CD8-positive, alpha-beta memory T cell (primary cell): Measurements from ENCODE around the gene SSBP3. TPM values are rescaled to one million over a fixed set of nuclear protein-coding genes. Genes with fewer than 3 reads are reported as not detected.

Source experiments
- CTCF ChIA-PET: fragments of 350-600 bp; sonication (Branson Sonifier 250); formaldehyde crosslinking; loops from one replicate; lab custom pipeline; 2021; ENCODE audit warnings: antibody characterized with exemption; lab: Charles Lee
- POLR2A ChIA-PET: fragments of 350-600 bp; sonication (Branson Sonifier 250); formaldehyde crosslinking; loops from one replicate; lab custom pipeline; 2021; ENCODE audit warnings: antibody characterized with exemption; lab: Charles Lee
- DNase-seq, 5 donors: peaks; one replicate each; pipeline versions ENCODE4 v3.0.0 to v3.0.0-alpha.2; 2020 to 2022; ENCODE audit warnings: mixed read lengths in 1 of 5
- H3K27ac ChIP-seq: one replicate; pipeline ENCODE4 v1.7.0; 2013; ENCODE audit warnings: low read depth, mild to moderate bottlenecking, low read length, moderate library complexity
- H3K27me3 ChIP-seq: 2 replicates; pipeline ENCODE4 v1.7.0; 2013; ENCODE audit warnings: low read length, mild to moderate bottlenecking; ENCODE audit not compliant: insufficient read depth, poor library complexity, severe bottlenecking
- H3K36me3 ChIP-seq: 2 replicates; pipeline ENCODE4 v1.7.0; 2013; ENCODE audit warnings: mild to moderate bottlenecking, low read length, moderate library complexity; ENCODE audit not compliant: insufficient read depth
- H3K4me1 ChIP-seq: 2 replicates; pipeline ENCODE4 v1.7.0; 2013; ENCODE audit warnings: mild to moderate bottlenecking, low read length, moderate library complexity; ENCODE audit not compliant: insufficient read depth
- H3K4me3 ChIP-seq: 2 replicates; pipeline ENCODE4 v1.7.0; 2013; ENCODE audit warnings: mild to moderate bottlenecking, low read length
- H3K9me3 ChIP-seq: 2 replicates; pipeline ENCODE4 v1.7.0; 2013; ENCODE audit warnings: mild to moderate bottlenecking, low read length
- H3K27ac Mint-ChIP-seq, 8 donors: one replicate each; pipeline ENCODE4 v1.8.0; 2020 to 2021; ENCODE audit warnings: mixed read lengths in 8 of 8, mild to moderate bottlenecking in 6 of 8, inconsistent platforms in 3 of 8, moderate library complexity in 3 of 8
- H3K27me3 Mint-ChIP-seq, 2 donors: one replicate each; pipeline ENCODE4 v1.8.0; 2020 to 2021; ENCODE audit warnings: mixed read lengths in 2 of 2, mild to moderate bottlenecking in 1 of 2, moderate library complexity in 1 of 2
- H3K36me3 Mint-ChIP-seq, 3 donors: one replicate each; pipeline ENCODE4 v1.8.0; 2020 to 2021; ENCODE audit warnings: mixed read lengths in 3 of 3, inconsistent platforms in 1 of 3, mild to moderate bottlenecking in 1 of 3
- H3K4me1 Mint-ChIP-seq, 3 donors: one replicate each; pipeline ENCODE4 v1.8.0; 2020 to 2021; ENCODE audit warnings: mixed read lengths in 3 of 3, inconsistent platforms in 1 of 3, mild to moderate bottlenecking in 1 of 3
- H3K4me3 Mint-ChIP-seq, 7 donors: one replicate each; pipeline ENCODE4 v1.8.0; 2020 to 2021; ENCODE audit warnings: mixed read lengths in 7 of 7, mild to moderate bottlenecking in 6 of 7, moderate library complexity in 4 of 7, inconsistent platforms in 2 of 7
- H3K9me3 Mint-ChIP-seq, 5 donors: one replicate each; pipeline ENCODE4 v1.8.0; 2020 to 2022; ENCODE audit warnings: mixed read lengths in 5 of 5, mild to moderate bottlenecking in 3 of 5, moderate library complexity in 2 of 5, inconsistent platforms in 1 of 5
- polyA plus RNA-seq: library from polyadenylated mRNA; unstranded; fragments of 300-500 nt; fragmentation: Illumina TruSeq; gene quantifications from one replicate; pipeline ENCODE4 v1.2.3, GENCODE V29; 2021
- total RNA-seq, 2 experiments: library from RNA; stranded (reverse); gene quantifications; one replicate each; pipeline ENCODE4 v1.2.3, GENCODE V29; 2021

The SSBP3 gene
- total and polyA plus RNA-seq, 3 experiments from 2014 or later: 17.6 to 52.7 (median 41.6) TPM

DNA sequence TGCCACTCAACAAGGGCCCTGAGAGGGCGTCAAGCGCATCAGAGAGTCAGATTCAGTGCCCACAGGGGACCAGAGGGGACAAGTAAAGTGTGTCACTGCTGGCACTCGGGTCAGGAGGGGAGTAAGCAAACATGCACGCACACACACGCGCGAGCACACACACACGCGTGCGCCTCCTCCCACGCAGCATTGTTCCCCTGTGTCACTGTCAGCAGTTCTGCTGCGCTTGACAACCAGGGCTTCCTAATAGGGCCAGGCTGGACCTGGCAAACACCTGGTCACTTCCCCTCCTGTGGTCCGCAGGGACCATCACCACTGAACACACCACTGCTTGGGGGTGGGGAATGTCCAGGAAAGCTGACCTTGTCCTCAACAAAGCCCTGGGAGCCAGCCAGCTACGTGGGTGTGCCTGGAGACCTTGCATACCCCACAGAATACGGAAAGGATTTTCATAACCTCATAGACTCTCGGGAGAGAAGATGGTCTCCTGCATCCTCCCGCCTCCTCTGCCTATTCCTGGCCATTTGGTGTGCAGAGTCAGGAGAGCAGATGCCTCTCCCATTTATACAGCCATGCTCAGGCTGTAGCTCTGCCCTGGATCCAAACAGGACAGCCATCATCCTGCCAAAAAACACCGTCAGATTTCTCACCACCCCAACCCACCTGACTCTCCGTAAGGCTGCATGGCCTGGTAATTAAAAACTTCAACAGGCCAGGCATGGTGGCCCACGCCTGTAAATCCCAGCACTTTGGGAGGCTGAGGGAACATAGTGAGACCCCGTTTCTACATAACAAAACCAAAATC is 73.2 kb downstream of the SSBP3 start:
- Histone ChIP-seq H3K4me3 (no peak overlapping the region), H3K27me3 (no peaks in the 10 kb centered on the region), H3K36me3 (no peaks in the 10 kb centered on the region), H3K27ac (no peak overlapping the region), H3K9me3 (no peaks in the 10 kb centered on the region), H3K4me1 (peaks cover 22% of the 10 kb centered on the region)
- ChIA-PET POLR2A (no interaction called here), CTCF (no interaction called here)
- Mint-ChIP-seq H3K4me1 (peaks cover 48 to 85% (median 57%) of the 10 kb centered on the region in 3 donors), H3K27me3 (no peaks in the 10 kb centered on the region), H3K9me3 (no peaks in the 10 kb centered on the region), H3K27ac (peak overlapping the region in 2 of 8 donors; percentile 36 to 46), H3K4me3 (no peak overlapping the region), H3K36me3 (peaks cover 0 to 20% (median 3%) of the 10 kb centered on the region in 3 donors)
- DNase-seq: no peak

DNA sequence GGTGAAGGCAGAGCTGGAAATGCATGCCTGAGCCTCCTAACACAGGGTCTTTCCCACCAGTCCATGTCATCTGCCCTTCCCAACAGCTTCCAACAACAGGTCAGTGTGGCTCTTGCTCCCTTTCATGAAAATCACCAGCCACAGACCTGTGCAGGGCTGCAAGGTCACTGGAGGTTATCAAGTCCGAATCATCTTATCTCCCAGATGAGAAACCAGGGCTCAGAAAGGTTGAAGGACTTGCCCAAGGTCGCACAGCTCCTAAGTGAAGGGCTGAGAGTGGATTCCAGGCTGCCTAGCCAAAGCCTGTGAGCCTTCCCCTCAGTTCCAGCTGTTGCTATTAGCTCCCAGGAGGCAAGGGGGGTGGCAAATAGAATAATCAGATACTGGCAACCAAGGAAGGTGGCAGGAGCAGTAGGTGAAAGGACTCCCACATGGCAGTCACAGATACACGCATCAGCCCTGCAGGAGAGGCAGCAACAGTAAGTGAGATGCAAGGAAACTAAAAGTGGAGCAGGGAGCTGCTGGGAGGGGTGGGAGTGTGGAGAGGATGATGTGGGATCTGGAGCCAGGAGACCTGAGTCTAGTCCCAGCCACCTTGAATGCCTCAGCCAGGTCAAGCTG is 74.2 kb downstream of the SSBP3 start:
- Histone ChIP-seq H3K4me3 (no peak overlapping the region), H3K27me3 (no peaks in the 10 kb centered on the region), H3K36me3 (no peaks in the 10 kb centered on the region), H3K9me3 (no peaks in the 10 kb centered on the region), H3K27ac (no peak overlapping the region), H3K4me1 (peaks cover 25% of the 10 kb centered on the region)
- Mint-ChIP-seq H3K4me3 (no peak overlapping the region), H3K9me3 (no peaks in the 10 kb centered on the region), H3K36me3 (peaks cover 0 to 22% (median 3%) of the 10 kb centered on the region in 3 donors), H3K27me3 (no peaks in the 10 kb centered on the region), H3K4me1 (peaks cover 57 to 93% (median 64%) of the 10 kb centered on the region in 3 donors), H3K27ac (peak overlapping the region in 1 of 8 donors; percentile 0)
- no peak for DNase-seq
- ChIA-PET CTCF (no interaction called here), POLR2A (no interaction called here)

DNA sequence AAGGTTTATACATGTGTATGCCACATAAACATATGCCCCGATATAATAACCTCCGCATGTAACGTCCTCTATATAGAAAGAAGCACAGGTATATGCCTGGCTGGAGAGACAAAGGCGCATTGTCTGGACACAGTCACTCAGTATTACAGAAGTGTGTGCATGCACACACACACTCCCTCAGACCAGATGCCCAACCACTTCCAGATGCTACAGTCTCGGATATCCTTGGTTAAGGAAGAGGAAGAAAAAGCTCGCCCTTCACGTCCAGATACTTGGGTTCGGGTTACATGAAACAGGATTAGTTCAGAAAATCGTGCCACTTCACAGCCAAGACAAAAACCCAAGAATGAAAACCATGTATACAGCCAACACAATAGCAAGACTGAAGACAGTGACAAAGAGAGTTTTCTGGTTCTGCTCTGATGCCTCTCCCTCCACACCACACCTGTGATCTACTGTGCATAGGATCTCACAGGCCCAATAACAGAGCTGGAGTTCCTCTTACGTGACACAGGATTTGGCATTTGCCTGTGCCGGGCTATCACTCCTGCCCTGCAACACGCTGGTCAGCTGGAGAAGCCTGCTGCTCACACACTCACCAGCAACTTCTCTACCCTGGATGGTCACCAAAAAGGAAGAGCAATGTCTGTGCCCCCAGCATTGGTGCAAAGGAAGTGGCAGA is 75.0 kb downstream of the SSBP3 start:
- CTCF ChIA-PET: no interaction called here
- no peaks in the 10 kb centered on the region for H3K27me3 Mint-ChIP-seq
- Histone ChIP-seq H3K36me3 (no peaks in the 10 kb centered on the region), H3K27ac (no peak overlapping the region), H3K27me3 (no peaks in the 10 kb centered on the region), H3K4me1 (peaks cover 26% of the 10 kb centered on the region), H3K9me3 (no peaks in the 10 kb centered on the region), H3K4me3 (no peak overlapping the region)
- H3K27ac Mint-ChIP-seq: peak overlapping the region in 4 of 8 donors; percentile 0 to 58 (median 44)
- no peaks in the 10 kb centered on the region for H3K9me3 Mint-ChIP-seq
- peaks cover 65 to 94% (median 71%) of the 10 kb centered on the region in 3 donors for H3K4me1 Mint-ChIP-seq
- peak overlapping the region in 1 of 7 donors; percentile 29 for H3K4me3 Mint-ChIP-seq
- H3K36me3 Mint-ChIP-seq: peaks cover 0 to 21% (median 3%) of the 10 kb centered on the region in 3 donors
- no peak for DNase-seq
- POLR2A ChIA-PET: no interaction called here

DNA sequence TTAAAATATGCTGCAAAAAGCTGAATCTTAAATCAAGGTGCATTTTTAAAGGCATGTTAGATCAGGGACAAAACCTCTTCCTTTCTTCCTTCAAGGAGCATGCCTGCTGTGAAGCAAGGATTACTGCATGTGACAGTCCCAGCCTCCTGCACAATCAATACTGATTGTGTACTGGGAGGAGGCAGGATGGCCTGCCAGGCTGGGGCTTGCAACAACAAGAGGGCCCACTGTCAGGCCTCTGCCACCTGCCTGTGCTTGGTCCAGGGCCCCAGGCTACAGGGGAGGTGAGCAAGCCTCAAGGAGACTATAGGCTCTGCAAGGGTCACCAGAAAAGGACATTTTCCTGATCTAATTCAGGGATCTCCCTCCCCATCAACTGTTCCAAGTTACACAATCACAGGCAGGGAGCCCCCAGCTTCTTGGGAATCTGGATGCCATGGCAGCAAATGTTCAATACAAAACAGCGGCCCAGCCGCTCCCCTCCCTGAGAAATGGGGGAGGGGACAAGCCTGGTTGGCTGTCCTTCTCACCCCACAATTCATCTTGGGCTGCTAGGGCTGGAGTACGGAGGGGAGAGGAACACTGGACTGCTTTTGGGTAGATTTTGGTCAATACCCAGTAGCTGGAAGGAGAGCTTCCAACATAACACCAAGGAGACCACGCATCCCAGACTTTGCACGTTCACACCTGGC is 76.7 kb downstream of the SSBP3 start:
- Mint-ChIP-seq H3K27me3 (no peaks in the 10 kb centered on the region), H3K27ac (peak overlapping the region in 4 of 8 donors; percentile 48 to 82 (median 62)), H3K4me1 (peaks cover 63 to 95% (median 73%) of the 10 kb centered on the region in 3 donors), H3K9me3 (no peaks in the 10 kb centered on the region), H3K36me3 (peaks cover 0 to 11% (median 0%) of the 10 kb centered on the region in 3 donors), H3K4me3 (no peak overlapping the region)
- Histone ChIP-seq H3K4me3 (no peak overlapping the region), H3K4me1 (peaks cover 26% of the 10 kb centered on the region), H3K36me3 (no peaks in the 10 kb centered on the region), H3K9me3 (no peaks in the 10 kb centered on the region), H3K27ac (no peak overlapping the region), H3K27me3 (no peaks in the 10 kb centered on the region)
- POLR2A ChIA-PET: no interaction called here
- CTCF ChIA-PET: no interaction called here
- no peak for DNase-seq

DNA sequence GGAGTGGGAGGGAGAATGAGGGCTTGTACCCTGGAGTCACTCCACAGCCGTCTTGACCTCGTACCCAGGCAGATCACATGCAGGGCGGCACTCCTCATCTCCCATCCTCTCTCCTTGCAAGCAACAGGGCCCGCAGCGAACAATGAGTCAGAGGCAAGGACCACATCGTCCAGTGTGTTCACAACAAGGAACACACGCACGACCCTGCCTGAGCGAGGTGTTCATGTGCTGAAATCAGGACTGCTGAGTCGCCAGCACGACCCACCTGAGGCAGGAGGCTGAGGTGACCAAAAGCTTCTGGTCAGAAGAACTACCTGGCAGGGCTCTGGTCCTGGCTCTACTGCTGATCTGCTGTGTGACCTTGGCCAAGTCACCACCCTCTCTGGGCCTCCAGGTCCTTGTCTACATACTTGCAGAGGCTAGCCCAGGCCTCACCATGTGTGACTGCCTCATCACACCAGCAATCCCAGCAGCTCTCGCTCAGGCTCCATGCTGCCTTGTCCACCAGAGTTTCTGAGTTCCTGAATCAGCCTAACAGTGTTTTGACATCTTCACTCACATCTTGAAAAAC is 78.0 kb downstream of the SSBP3 start:
- H3K9me3 Mint-ChIP-seq: no peaks in the 10 kb centered on the region
- H3K27ac ChIP-seq: no peak overlapping the region
- peak overlapping the region in 3 of 8 donors; percentile 2 to 66 (median 50) for H3K27ac Mint-ChIP-seq
- POLR2A ChIA-PET: no interaction called here
- DNase-seq: no peak
- CTCF ChIA-PET: no interaction called here
- no peaks in the 10 kb centered on the region for H3K9me3 ChIP-seq
- no peaks in the 10 kb centered on the region for H3K36me3 ChIP-seq
- H3K27me3 Mint-ChIP-seq: no peaks in the 10 kb centered on the region
- H3K4me1 ChIP-seq: peaks cover 26% of the 10 kb centered on the region
- no peak overlapping the region for H3K4me3 ChIP-seq
- peaks cover 61 to 97% (median 72%) of the 10 kb centered on the region in 3 donors for H3K4me1 Mint-ChIP-seq
- H3K4me3 Mint-ChIP-seq: no peak overlapping the region
- H3K36me3 Mint-ChIP-seq: peaks cover 0 to 8% (median 0%) of the 10 kb centered on the region in 3 donors
- no peaks in the 10 kb centered on the region for H3K27me3 ChIP-seq

DNA sequence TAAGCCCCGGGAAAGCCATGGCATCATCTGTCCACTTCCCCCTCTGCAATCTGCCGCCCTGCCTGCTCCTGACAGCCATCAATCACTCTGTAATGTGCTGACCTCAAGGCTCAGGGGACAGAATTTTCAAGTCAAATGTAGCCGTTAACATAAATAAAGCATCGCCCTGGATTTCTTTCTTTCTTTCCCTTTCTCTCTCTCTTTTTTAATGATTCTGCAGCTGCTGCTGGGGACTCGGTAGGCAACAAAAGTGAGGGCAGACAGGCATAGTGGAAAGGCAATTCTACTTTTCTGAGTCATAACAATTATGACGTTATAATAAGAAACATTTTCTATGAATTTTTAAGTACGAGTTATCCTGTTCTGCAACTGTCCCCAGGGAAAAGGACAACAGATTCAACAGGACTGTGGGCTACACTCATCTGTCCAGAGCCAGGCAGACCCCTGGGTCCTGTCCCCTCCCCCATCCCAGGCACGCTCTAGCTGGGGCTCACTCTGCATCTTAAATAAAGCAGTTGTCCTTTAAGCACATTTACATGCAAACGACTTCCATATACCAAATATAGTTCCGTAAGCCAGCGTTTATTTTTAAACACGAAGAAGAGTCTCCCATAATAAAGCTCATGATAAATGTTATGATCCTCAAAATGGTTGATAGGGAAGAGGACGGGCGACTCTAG is 78.7 kb downstream of the SSBP3 start:
- ChIA-PET CTCF (no interaction called here), POLR2A (no interaction called here)
- H3K27me3 ChIP-seq: no peaks in the 10 kb centered on the region
- no peaks in the 10 kb centered on the region for H3K27me3 Mint-ChIP-seq
- peak overlapping the region in 3 of 8 donors; percentile 5 to 66 (median 40) for H3K27ac Mint-ChIP-seq
- H3K36me3 ChIP-seq: no peaks in the 10 kb centered on the region
- H3K4me1 ChIP-seq: peaks cover 20% of the 10 kb centered on the region
- no peak for DNase-seq
- peaks cover 61 to 97% (median 71%) of the 10 kb centered on the region in 3 donors for H3K4me1 Mint-ChIP-seq
- peaks cover 0 to 8% (median 0%) of the 10 kb centered on the region in 3 donors for H3K36me3 Mint-ChIP-seq
- H3K27ac ChIP-seq: no peak overlapping the region
- H3K4me3 ChIP-seq: no peak overlapping the region
- H3K9me3 Mint-ChIP-seq: no peaks in the 10 kb centered on the region
- H3K9me3 ChIP-seq: no peaks in the 10 kb centered on the region
- no peak overlapping the region for H3K4me3 Mint-ChIP-seq
